SK-N-SH treated with all-trans-retinoic acid at 6 μM for 48 hours (cell line): ENCODE data around the gene OR1M1.
A peak's percentile ranks its signal among the peaks of the same experiment; 100 is the strongest.

Source experiments
- ATAC-seq: fragments of 200-7000 bp; cut with Tn5 transposase; 3 replicates; pipeline ENCODE4 v1.9.1; 2020; ENCODE audit warnings: mild to moderate bottlenecking, moderate library complexity
- ARNTL ChIP-seq: fragments of 450-650 bp; formaldehyde crosslinking; IDR thresholded peaks from 2 replicates; pipeline ENCODE4 v1.5.0; 2020; ENCODE audit warnings: low read depth, mild to moderate bottlenecking, moderate library complexity, borderline replicate concordance
- BACH2 ChIP-seq: fragments of 250-450 bp; sonication (Bioruptor Pico); IDR thresholded peaks from 2 replicates; pipeline ENCODE4 v1.9.0; 2021; ENCODE audit warnings: mild to moderate bottlenecking, borderline replicate concordance
- CREB5 ChIP-seq: fragments of 250-450 bp; sonication (Bioruptor Pico); IDR thresholded peaks from 2 replicates; pipeline ENCODE4 v1.5.1; 2020; ENCODE audit warnings: low read depth, mild to moderate bottlenecking, moderate library complexity
- CSDC2 ChIP-seq: fragments of 250-450 bp; sonication (Bioruptor Pico); IDR thresholded peaks from 2 replicates; pipeline ENCODE4 v1.5.0; 2020; ENCODE audit warnings: mild to moderate bottlenecking, moderate library complexity
- CSRNP3 ChIP-seq: fragments of 250-450 bp; sonication (Bioruptor Pico); IDR thresholded peaks from 2 replicates; pipeline ENCODE4 v1.5.1; 2021; ENCODE audit warnings: mild to moderate bottlenecking, moderate library complexity
- ESRRG ChIP-seq: fragments of 250-450 bp; sonication (Bioruptor Pico); IDR thresholded peaks from 2 replicates; pipeline ENCODE4 v1.6.1; 2021; ENCODE audit warnings: mild to moderate bottlenecking
- GLIS3 ChIP-seq: fragments of 250-450 bp; sonication (Bioruptor Pico); IDR thresholded peaks from 2 replicates; pipeline ENCODE4 v1.5.0; 2020; ENCODE audit warnings: mild to moderate bottlenecking, moderate library complexity
- ISL1 ChIP-seq: fragments of 250-450 bp; sonication (Bioruptor Pico); IDR thresholded peaks from 2 replicates; pipeline ENCODE4 v2.1.2; 2022; ENCODE audit warnings: mild to moderate bottlenecking, moderate library complexity
- OSR1 ChIP-seq: fragments of 250-450 bp; sonication (Bioruptor Pico); IDR thresholded peaks from 2 replicates; pipeline ENCODE4 v1.8.0; 2022; ENCODE audit warnings: moderate library complexity, mild to moderate bottlenecking, inconsistent platforms
- PATZ1 ChIP-seq: fragments of 250-450 bp; sonication (Bioruptor Pico); IDR thresholded peaks from 2 replicates; pipeline ENCODE4 v1.8.0; 2020; ENCODE audit warnings: mild to moderate bottlenecking, moderate library complexity, borderline replicate concordance
- POU6F1 ChIP-seq: fragments of 250-450 bp; sonication (Bioruptor Pico); IDR thresholded peaks from 2 replicates; pipeline ENCODE4 v1.8.0; 2021; ENCODE audit warnings: low read depth, mild to moderate bottlenecking, moderate library complexity, borderline replicate concordance
- PPARA ChIP-seq: fragments of 250-450 bp; sonication (Bioruptor Pico); IDR thresholded peaks from 2 replicates; pipeline ENCODE4 v1.5.0; 2020; ENCODE audit warnings: mild to moderate bottlenecking, borderline replicate concordance
- RARB ChIP-seq: fragments of 250-450 bp; sonication (Bioruptor Pico); IDR thresholded peaks from 2 replicates; pipeline ENCODE4 v1.8.0; 2021; ENCODE audit warnings: mild to moderate bottlenecking, moderate library complexity
- SNAI2 ChIP-seq: fragments of 250-450 bp; sonication (Bioruptor Pico); IDR thresholded peaks from 2 replicates; pipeline ENCODE4 v1.5.0; 2020; ENCODE audit warnings: mild to moderate bottlenecking, moderate library complexity
- TCF4 ChIP-seq: fragments of 250-450 bp; sonication (Bioruptor Pico); IDR thresholded peaks from 2 replicates; pipeline ENCODE4 v1.8.0; 2021; ENCODE audit warnings: mild to moderate bottlenecking, moderate library complexity, borderline replicate concordance
- TOX ChIP-seq: fragments of 250-450 bp; sonication (Bioruptor Pico); IDR thresholded peaks from 2 replicates; pipeline ENCODE4 v1.8.0; 2021; ENCODE audit warnings: mild to moderate bottlenecking, moderate library complexity, borderline replicate concordance
- ZC3H10 ChIP-seq: fragments of 250-450 bp; sonication (Bioruptor Pico); IDR thresholded peaks from 2 replicates; pipeline ENCODE4 v1.5.1; 2021; ENCODE audit warnings: mild to moderate bottlenecking, moderate library complexity
- ZFP3 ChIP-seq: fragments of 250-450 bp; sonication (Bioruptor Pico); IDR thresholded peaks from 2 replicates; pipeline ENCODE4 v1.5.0; 2020; ENCODE audit warnings: mild to moderate bottlenecking, moderate library complexity
- ZFP30 ChIP-seq: fragments of 450-650 bp; formaldehyde crosslinking; IDR thresholded peaks from 2 replicates; pipeline ENCODE4 v1.5.0; 2022; ENCODE audit warnings: mild to moderate bottlenecking, moderate library complexity
- ZNF565 ChIP-seq: fragments of 450-650 bp; formaldehyde crosslinking; conservative IDR thresholded peaks from 2 replicates; pipeline ENCODE4 v1.5.0; 2020; ENCODE audit warnings: low read depth, mild to moderate bottlenecking, moderate library complexity
- ZNF70 ChIP-seq: fragments of 450-650 bp; formaldehyde crosslinking; IDR thresholded peaks from 2 replicates; pipeline ENCODE4 v1.5.0; 2020; ENCODE audit warnings: mild to moderate bottlenecking, moderate library complexity
- ZNF8 ChIP-seq: fragments of 450-650 bp; formaldehyde crosslinking; IDR thresholded peaks from 2 replicates; pipeline ENCODE4 v1.5.0; 2020; ENCODE audit warnings: mild to moderate bottlenecking, moderate library complexity

The OR1M1 gene

GRCh38 chr19:9039728-9040127 lies 47.1 kb upstream of the OR1M1 start (continued):
- TF ChIP-seq CSRNP3 (CRISPR knock-in tag), result no peak
- no peak for TF ChIP-seq CREB5 (CRISPR knock-in tag)
- TF ChIP-seq RARB (CRISPR knock-in tag), result no peak
- TF ChIP-seq ZNF565 (CRISPR knock-in tag), result no peak

- no peak for TF ChIP-seq PPARA
- no peak for TF ChIP-seq ESRRG
- no peak for TF ChIP-seq CSRNP3 (CRISPR knock-in tag)
- no peak for TF ChIP-seq ZNF565 (CRISPR knock-in tag)
- no peak for TF ChIP-seq OSR1 (CRISPR knock-in tag)
- no peak for TF ChIP-seq CSDC2 (CRISPR knock-in tag)
- TF ChIP-seq ZFP3 (CRISPR knock-in tag), result no peak
- no peak for TF ChIP-seq RARB (CRISPR knock-in tag)
- no peak for TF ChIP-seq ZFP30 (CRISPR knock-in tag)
- TF ChIP-seq ARNTL, result no peak
- no peak for TF ChIP-seq ISL1 (CRISPR knock-in tag)
- TF ChIP-seq CREB5 (CRISPR knock-in tag), result no peak
- TF ChIP-seq ZNF70 (CRISPR knock-in tag), result no peak
- TF ChIP-seq, all 23 proteins: peak for 0
- 0 out of 3 replicates have a peak, but pooled peaks have one; percentile 24 for ATAC-seq
These were observed 46.7 kb upstream of the OR1M1 start for GRCh38 chr19:9040131-9040530.

- TF ChIP-seq ESRRG, result no peak
- no peak for TF ChIP-seq SNAI2 (CRISPR knock-in tag)
- no peak for TF ChIP-seq ZNF70 (CRISPR knock-in tag)
- no peak for TF ChIP-seq PATZ1
- TF ChIP-seq CSRNP3 (CRISPR knock-in tag), result no peak
- TF ChIP-seq ZNF8 (CRISPR knock-in tag), result no peak
- TF ChIP-seq ARNTL, result no peak
- TF ChIP-seq BACH2 (CRISPR knock-in tag), result no peak
- no peak for TF ChIP-seq GLIS3
- TF ChIP-seq, all 23 proteins: peak for 0
- no peak for ATAC-seq
These were observed 45.8 kb upstream of the OR1M1 start for GRCh38 chr19:9041023-9041422.

GRCh38 chr19:9043524-9043923 lies 43.3 kb upstream of the OR1M1 start:
- no peak for TF ChIP-seq ZFP3 (CRISPR knock-in tag)
- no peak for TF ChIP-seq ZNF565 (CRISPR knock-in tag)
- TF ChIP-seq TCF4 (CRISPR knock-in tag), result no peak
- no peak for TF ChIP-seq CSRNP3 (CRISPR knock-in tag)
- TF ChIP-seq ARNTL, result no peak
- no peak for TF ChIP-seq POU6F1 (CRISPR knock-in tag)
- TF ChIP-seq ZC3H10 (CRISPR knock-in tag), result no peak
- TF ChIP-seq BACH2 (CRISPR knock-in tag), result no peak
- no peak for TF ChIP-seq ZFP30 (CRISPR knock-in tag)
- no peak for TF ChIP-seq TOX
- TF ChIP-seq, all 23 proteins: peak for 0
- ATAC-seq, result no peak
